Iris pigment epithelial cell (primary cell): Measurements from ENCODE around the gene SYNDIG1.
"Not testable (repeated sequence)": the region's sequence is repeated elsewhere in the genome, so short reads cannot be mapped to it uniquely, and the experiment has no call there.

ENCODE experiments used
- DNase-seq: peaks from one replicate; pipeline ENCODE4 v3.0.0-alpha.2; 2011; ENCODE audit warnings: low read depth

Gene SYNDIG1

DNA sequence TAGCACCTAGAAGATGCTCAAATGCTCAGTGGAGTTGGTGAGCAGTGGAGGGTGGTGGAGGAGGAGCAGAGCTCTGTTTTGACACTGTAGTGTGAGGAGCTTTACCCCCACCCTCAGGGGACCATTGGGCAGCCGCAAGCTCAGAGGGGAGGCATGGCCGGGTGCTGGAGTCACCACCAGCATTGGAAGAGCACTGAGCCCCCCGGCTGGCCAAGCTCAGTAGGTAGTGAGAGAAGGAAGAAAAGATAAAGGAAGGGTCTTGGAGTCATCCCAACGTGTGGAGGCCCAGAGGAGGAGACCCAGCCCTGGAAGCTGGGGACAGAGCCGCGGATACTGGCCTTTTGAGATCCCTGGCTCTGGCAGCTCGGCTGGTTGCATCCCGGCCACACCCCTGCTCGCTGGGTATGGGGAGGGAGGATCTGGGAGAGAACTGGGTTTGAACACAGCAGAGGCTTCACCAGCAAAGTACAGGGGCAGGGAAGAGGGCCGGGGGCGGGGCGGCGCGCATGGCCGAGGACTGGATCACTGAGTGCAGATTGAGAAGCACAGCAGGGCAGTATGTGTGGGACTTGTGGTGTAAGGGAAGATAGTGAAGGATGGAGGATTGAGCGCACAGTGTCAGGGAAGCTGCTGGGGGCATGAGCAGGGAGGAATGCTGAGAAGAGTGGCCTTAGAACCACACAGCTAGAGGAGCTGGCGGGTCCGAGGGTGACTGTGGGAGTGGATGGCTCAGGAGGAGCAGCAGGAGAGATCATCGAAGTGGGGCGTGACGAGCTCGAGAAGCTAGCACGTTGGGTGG is 24.4 kb downstream of the SYNDIG1 start:
- DNase-seq, result no peak

DNA sequence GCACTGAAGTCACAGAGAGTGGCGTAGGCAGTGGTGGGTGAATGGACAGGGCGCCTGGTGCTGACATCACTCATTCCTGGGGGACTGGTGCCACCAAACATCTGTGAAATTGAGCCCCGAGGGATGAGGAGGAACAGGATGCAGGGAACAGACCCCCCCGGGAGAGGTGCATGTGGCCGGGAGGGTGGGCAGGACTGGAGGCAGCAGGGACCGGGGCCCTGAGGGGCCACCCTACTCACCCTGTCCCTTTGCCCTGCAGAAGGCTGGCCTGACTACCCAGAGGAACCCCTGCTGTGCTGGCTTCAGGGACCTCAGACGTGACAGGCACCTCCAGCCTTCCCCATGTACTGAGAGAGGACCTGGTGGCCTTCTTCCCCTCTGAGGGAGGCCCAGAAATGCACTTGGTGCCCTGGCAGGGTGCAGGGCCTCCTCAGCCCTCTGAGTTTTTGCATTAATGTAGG is 25.1 kb downstream of the SYNDIG1 start:
- DNase-seq, result no peak

GRCh38 chr20:24495266-24495665 is 25.8 kb downstream of the SYNDIG1 start:
- DNase-seq, result no peak

- DNase-seq, result peak; percentile 43
Measured at GRCh38 chr20:24497851-24498250, 28.4 kb downstream of the SYNDIG1 start.

GRCh38 chr20:24498641-24499040 is 29.2 kb downstream of the SYNDIG1 start:
- DNase-seq, result no peak

DNA sequence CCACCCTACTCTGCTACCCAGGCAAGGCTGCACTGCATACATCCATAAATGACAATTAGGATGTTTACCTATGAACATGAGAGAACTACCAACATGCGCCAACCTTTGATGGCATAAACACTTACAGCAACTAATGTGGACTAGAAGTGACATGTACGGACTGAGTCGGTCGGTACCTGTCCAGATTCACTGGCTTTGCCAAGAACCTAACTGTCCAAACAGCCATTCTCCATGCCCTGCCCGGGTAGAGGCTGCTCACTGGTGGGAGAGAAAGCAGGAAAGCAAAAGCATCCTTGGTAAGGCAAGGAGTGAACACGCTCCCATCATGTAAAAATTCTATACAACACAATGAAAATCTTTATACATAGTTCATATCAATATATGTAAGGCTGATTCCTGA is 30.0 kb downstream of the SYNDIG1 start:
- no peak for DNase-seq

- peak; percentile 5 for DNase-seq
Measured at GRCh38 chr20:24501764-24502556, 32.5 kb downstream of the SYNDIG1 start.

DNA sequence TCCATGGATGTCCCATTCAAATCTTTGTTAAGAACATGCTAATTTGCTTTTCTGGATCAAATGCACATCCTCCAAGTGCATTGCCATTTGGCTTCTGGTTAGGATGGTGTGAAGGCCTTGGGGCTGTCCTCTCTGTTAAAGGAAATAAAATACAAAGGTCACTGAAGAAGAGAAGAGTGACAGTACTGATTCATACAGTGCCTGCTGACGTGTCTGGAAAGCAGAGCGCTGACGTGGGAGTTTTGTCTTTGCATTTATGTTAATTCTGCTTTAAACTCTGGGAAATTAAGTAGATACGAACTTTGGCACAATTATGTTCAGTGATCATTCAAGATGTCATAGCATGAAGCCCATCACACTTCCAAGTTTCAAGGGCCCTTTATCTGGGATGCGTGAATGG is 33.2 kb downstream of the SYNDIG1 start:
- no peak for DNase-seq

- DNase-seq, result no peak
Measured at GRCh38 chr20:24503352-24503931, 34.0 kb downstream of the SYNDIG1 start.

GRCh38 chr20:24504331-24505285 is 35.2 kb downstream of the SYNDIG1 start:
- no peak for DNase-seq

DNA sequence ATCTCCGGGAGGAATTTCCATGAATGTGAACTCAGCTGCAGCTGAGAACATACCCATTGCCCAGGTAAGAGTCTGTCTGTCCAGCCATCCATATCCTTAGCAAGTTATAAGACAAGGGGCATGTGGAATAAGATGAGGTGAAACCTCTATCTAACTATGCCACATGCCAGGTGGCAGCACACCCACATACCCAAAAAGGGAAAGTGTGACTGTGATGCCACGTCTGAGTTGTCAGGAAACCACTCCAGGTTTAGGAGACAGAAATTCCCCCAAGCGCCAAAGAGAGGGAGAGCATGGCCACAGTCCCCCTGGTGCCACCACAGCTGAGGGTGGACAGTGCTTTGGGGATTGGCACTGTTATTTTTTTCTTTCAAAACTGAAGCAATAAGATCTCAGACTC is 36.7 kb downstream of the SYNDIG1 start:
- no peak for DNase-seq

- DNase-seq, result no peak
Measured at GRCh38 chr20:24506696-24507095, 37.3 kb downstream of the SYNDIG1 start.

- DNase-seq, result no peak
Measured at GRCh38 chr20:24507182-24507853, 37.9 kb downstream of the SYNDIG1 start.

- DNase-seq, result not testable (repeated sequence)
Measured at GRCh38 chr20:24512441-24512840, 43.0 kb downstream of the SYNDIG1 start.

DNA sequence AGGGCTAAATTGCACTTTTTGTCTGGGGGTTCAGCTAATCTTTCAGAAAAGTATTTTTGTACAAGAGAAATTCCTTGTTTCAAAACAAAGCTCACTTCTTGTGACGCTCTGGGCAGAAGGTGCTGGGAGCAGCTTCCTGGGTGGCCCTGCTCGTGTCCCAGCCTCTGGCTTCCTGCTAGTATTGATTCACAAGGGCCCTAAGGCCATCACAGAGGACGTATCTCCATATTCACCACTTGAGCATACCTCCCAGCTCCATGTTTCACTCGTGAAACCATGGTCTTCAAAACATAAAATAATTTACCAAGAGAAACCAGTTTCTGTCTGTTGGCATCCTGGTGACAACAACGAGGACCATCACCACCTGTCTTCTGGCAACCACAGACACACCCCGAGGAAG is 49.1 kb downstream of the SYNDIG1 start:
- no peak for DNase-seq

DNA sequence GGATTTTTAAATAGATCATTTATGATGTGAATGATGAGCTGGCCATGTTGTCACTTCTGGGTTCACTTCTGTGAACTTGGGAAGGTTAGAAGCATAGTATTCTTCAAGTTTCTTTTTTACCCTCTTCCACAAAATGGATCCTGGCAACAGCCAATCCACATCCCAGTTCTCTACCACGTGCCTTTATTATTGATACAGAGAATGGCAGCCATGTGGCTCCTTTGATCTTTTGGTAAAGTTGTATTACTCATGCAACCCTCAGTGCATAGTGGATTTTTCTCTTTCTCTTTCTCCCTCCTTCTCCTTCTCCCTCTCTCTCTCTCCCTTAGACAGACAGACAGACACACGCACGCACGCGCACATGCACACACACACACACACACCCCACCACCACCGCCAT is 50.0 kb downstream of the SYNDIG1 start:
- DNase-seq, result no peak

- DNase-seq, result no peak
Measured at GRCh38 chr20:24521032-24521431, 51.6 kb downstream of the SYNDIG1 start.

DNA sequence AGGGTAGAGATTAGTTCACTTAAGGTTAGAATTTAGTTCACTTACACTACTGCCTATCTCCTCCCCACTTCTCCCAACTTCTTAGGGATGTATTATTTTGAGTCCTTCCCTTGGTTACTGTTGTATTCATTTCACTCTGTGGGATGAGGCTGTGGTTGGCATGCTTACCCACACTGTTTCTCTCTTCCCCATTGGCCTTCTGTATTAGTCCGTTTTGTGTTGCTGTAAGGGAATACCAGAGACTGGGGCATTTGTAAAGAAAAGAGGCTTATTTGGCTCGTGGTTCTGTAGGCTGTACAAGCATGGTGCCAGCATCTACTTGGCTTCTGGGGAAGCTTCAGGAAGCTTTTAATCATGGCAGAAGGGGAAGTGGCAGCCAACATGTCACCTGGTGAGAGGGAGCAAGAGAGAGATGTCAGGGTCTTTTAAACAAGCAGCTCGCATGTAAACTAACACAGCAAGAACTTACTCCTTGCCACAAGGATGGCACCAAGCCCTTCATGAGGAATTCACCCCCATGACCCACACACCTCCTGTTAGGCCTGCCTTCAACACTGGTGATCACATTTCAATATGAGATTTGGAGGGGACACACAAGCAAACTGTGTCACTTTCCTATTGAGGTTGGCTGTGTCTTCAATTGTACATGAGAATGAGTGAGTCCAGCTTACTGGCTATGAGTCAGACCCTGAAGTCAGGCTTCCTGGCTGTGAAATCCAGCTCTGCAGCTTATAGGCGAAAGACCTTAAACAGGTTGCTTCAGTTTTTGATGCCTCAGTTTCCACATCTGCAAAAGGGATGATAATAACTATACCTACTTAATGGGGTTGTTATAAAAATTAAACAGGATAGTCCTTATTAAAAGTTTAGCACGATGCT is 53.3 kb downstream of the SYNDIG1 start:
- DNase-seq, result peak; percentile 3

- DNase-seq, result no peak
Measured at GRCh38 chr20:24523661-24524060, 54.2 kb downstream of the SYNDIG1 start.
